Heart left ventricle (tissue), 16 donors: ENCODE results near the gene INSL4. TPM values are rescaled to one million over a fixed set of nuclear protein-coding genes. Genes with fewer than 3 reads are reported as not detected.

Experiments
- ATAC-seq, 4 donors: fragments of 200-7000 bp; cut with Tn5 transposase; one replicate each; pipeline ENCODE4 v1.9.1; 2020 to 2022; ENCODE audit warnings: moderate library complexity in 4 of 4, mild to moderate bottlenecking in 3 of 4, moderate number of reproducible peaks in 1 of 4
- DNase-seq, 5 donors: peaks; one replicate each; pipeline ENCODE4 v3.0.0-alpha.2; 2020
- H3K27ac ChIP-seq, 12 donors: fragments of 200-600 bp; sonication (generic) in 4 of 12; one replicate each; pipeline versions ENCODE4 v1.5.0 to v1.8.0; 2016 to 2022; ENCODE audit warnings: mild to moderate bottlenecking in 2 of 12
- H3K27me3 ChIP-seq, 9 donors: fragments of 200-600 bp; sonication (generic) in 2 of 9; one replicate each; pipeline versions ENCODE4 v1.5.1 to v1.8.0; 2016 to 2022; ENCODE audit warnings: mild to moderate bottlenecking in 3 of 9
- H3K36me3 ChIP-seq, 9 donors: fragments of 200-600 bp; sonication (generic) in 2 of 9; one replicate each; pipeline versions ENCODE4 v1.5.0 to v1.8.0; 2018 to 2022; ENCODE audit warnings: mild to moderate bottlenecking in 2 of 9
- H3K4me1 ChIP-seq, 12 donors: fragments of 200-600 bp; sonication (generic) in 4 of 12; one replicate each; pipeline versions ENCODE4 v1.5.0 to v1.8.0; 2016 to 2022; ENCODE audit warnings: mild to moderate bottlenecking in 3 of 12
- H3K4me3 ChIP-seq, 12 donors: fragments of 200-600 bp; sonication (generic) in 4 of 12; one replicate each; pipeline versions ENCODE4 v1.5.0 to v1.8.0; 2017 to 2022; ENCODE audit warnings: mild to moderate bottlenecking in 9 of 12, moderate library complexity in 4 of 12
- H3K9me3 ChIP-seq, 12 donors: fragments of 200-600 bp; sonication (generic) in 4 of 12; one replicate each; pipeline versions ENCODE4 v1.5.0 to v1.8.0; 2016 to 2022; ENCODE audit warnings: mild to moderate bottlenecking in 1 of 12
- POLR2A ChIP-seq, 2 donors: fragments of 450-650 bp; IDR thresholded peaks; one replicate each; pipeline ENCODE4 v1.6.1; 2017; ENCODE audit warnings: antibody characterized with exemption in 2 of 2, mild to moderate bottlenecking in 2 of 2, moderate library complexity in 2 of 2
- WGBS, 4 donors: extraction: QIAGEN DNeasy Blood & Tissue Kit in 2 of 4; methylation state at CpG; one replicate each; pipeline versions ENCODE4 v1.1.5 to v1.1.7; 2013 to 2018; 5-methylcytosine and 5-hydroxymethylcytosine counted together
- intact Hi-C, 10 donors: fragments of 100-400 bp; cut with DNase I; formaldehyde crosslinking; loops; one replicate each; pipeline versions ENCODE4 v1.11.1 to v1.14.2; 2022
- polyA plus RNA-seq, 2 donors: library from polyadenylated mRNA; stranded (reverse); fragments of 200-250 nt; gene quantifications; one replicate each; pipeline ENCODE4 v1.2.3, GENCODE V29; 2013
- total RNA-seq, 9 donors: library from RNA; depleted of rRNA in 2 of 9; stranded (reverse); fragments of >200 nt in 2 of 9; fragmentation: NEBNext Ultra II Directional in 3 of 9; extraction: Animal tissue kit (Norgen Biotek cat#: 25700) in 3 of 9; gene quantifications; one replicate each; pipeline versions ENCODE4 v1.1.0 to v1.2.4, GENCODE V29; 2016 to 2023
- TF ChIP-seq, protein P1 (sequence below), 12 donors: fragments of 200-600 bp; sonication (generic) in 4 of 12; IDR thresholded peaks; one replicate each; pipeline versions ENCODE4 v1.5.0 to v1.8.0; 2018 to 2022; ENCODE audit warnings: antibody characterized with exemption in 12 of 12, mild to moderate bottlenecking in 5 of 12
- donor health status: ischemic (EF 13 %, LVEDD 7.1; RV severe dilation, severe dysfunction).
- donor health status: healthy with polysubstance abuse.
- donor health status: DM: no; HTN: yes; CAD: no.
- donor health status: DM: no; HTN: no; CAD: no.
- donor health status: ischemic (EF 25% LVEDD 6.9; RV normal size, moderate dysfunction).
- donor health status: ischemic (EF 25% LVEDD 5.7; RV mildly dilated, moderate dysfunction).
- donor health status: healthy.
- donor health status: DM: yes; HTN: yes; CAD: no.
- donor health status: ischemic (EF 35%, LVEDD 5.7; RV mildly dilated, moderate dysfunction).
- donor health status: nonischemic (EF 11% LVEDD 7.7; RV severe dilation, severe dysfunction).
- donor health status: DM: yes; HTN: yes; CAD: no.
- donor health status: PGD.
- donor health status: ischemic (EF 29% LVEDD 5.4; RV normal size, mild dysfunction).
- donor health status: nonischemic (EF 23%, LVEDD 6.1; RV moderate dilation, normal function).

The INSL4 gene
- total and polyA plus RNA-seq, 11 donors: not detected

DNA sequence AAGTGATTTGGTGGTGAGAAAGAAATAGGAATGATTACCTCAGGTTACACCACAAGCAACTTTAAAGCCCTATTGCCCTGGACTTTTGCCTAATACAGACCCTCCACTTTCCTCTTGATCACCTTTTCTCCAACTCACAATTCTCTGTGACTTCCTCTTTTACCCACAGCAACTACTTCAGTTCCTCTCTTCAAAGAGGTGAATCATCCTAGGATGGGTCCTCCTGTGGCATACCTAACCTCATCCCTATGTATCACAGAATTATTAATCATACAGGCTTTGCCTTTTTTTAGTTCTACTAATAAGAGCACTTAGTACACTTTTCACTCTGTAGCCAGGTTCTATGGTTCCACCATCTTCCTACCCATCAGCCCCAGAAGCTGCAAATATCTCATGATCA, 26.1 kb upstream of the INSL4 start:
- DNase-seq: no peak
- TF ChIP-seq, protein P1, sequence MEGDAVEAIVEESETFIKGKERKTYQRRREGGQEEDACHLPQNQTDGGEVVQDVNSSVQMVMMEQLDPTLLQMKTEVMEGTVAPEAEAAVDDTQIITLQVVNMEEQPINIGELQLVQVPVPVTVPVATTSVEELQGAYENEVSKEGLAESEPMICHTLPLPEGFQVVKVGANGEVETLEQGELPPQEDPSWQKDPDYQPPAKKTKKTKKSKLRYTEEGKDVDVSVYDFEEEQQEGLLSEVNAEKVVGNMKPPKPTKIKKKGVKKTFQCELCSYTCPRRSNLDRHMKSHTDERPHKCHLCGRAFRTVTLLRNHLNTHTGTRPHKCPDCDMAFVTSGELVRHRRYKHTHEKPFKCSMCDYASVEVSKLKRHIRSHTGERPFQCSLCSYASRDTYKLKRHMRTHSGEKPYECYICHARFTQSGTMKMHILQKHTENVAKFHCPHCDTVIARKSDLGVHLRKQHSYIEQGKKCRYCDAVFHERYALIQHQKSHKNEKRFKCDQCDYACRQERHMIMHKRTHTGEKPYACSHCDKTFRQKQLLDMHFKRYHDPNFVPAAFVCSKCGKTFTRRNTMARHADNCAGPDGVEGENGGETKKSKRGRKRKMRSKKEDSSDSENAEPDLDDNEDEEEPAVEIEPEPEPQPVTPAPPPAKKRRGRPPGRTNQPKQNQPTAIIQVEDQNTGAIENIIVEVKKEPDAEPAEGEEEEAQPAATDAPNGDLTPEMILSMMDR (IDR thresholded peaks at IDR 0.05): no peak
- no peak for TF ChIP-seq POLR2A (IDR thresholded peaks at IDR 0.05)
- no peaks in the 10 kb centered on the region for H3K4me1 ChIP-seq
- peaks cover 0 to 16% (median 0%) of the 10 kb centered on the region in 9 donors for H3K27me3 ChIP-seq
- H3K9me3 ChIP-seq: peaks cover 0 to 3% (median 0%) of the 10 kb centered on the region in 12 donors
- H3K36me3 ChIP-seq: no peaks in the 10 kb centered on the region
- intact Hi-C loops: no loop called here
- no peak for ATAC-seq
- H3K4me3 ChIP-seq: no peak overlapping the region
- H3K27ac ChIP-seq: no peak overlapping the region

DNA sequence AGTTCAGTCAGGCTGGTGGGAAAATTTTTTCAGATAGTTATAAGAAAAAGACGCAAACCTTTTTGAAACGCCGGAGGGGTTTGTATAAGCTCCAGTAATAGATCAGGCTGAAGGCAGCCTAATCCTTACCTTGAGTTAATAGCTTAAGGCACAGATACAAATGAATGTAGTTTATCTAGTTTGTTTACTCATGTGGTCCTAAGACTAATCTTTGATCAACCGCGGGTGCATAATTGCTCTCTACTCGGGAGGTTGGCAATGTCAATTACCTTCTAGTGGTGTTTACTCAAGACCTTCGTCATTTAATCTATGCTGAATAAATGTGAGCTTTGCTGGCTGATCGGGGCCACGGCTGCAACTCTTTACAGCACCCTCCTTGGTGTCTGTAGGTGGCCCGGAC, 665 bp upstream of the INSL4 start:
- WGBS, 4 donors: 87 to 90% (median 88%) methylated on average over 10 of the region's 10 CpGs
- H3K27me3 ChIP-seq: peaks cover 0 to 6% (median 0%) of the 10 kb centered on the region in 9 donors

DNA sequence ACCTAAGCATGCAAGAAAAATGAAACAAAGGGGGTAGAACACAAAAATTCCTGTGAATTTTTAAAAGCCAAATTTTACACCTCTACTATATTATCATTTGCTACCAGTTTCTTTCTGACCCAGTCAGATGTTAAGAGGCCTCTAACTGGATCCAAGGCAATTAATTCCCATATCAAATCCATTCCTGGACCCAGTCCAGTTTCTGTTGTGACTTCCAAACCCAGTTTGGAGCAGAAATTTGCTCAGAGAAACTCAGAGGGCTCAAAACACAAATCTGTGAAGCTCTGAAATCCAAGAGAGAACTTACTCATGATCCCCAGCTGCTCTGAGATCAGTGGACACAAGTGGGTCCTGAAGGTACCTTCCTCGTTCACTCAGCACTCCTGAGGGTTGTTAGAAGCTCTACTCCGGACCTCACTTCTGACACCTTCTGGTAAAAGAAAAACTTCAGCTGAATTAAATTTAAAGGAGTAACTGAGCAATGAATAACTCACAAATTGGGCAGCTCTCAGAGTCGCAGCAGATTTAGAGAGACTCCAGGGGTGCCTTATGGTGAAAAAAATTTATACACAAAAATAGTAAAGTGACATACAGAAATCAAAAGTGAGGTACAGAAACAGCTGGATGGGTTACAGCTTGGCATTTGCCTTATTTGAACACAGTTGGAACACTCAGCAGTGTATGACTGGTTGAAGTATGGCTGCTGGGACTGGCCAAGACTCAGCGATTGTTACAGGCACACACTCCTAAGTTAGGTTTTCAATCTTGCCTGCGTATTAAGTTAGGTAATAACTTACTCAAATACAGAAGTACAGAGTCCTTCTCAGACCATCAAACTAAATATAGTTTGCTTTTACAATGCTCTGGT, 32.4 kb downstream of the INSL4 start:
- intact Hi-C loops: no loop called here
- DNase-seq: no peak
- H3K9me3 ChIP-seq: peaks cover 0 to 7% (median 0%) of the 10 kb centered on the region in 12 donors
- 46 to 56% (median 53%) methylated on average over 5 of the region's 5 CpGs for WGBS, 4 donors
- TF ChIP-seq, protein P1 (IDR thresholded peaks at IDR 0.05): peak in 1 of 12 donors; percentile 14
- TF ChIP-seq POLR2A (IDR thresholded peaks at IDR 0.05): no peak
- no peak for ATAC-seq
- H3K36me3 ChIP-seq: no peaks in the 10 kb centered on the region
- no peak overlapping the region for H3K27ac ChIP-seq
- H3K4me3 ChIP-seq: no peak overlapping the region
- H3K27me3 ChIP-seq: no peaks in the 10 kb centered on the region
- H3K4me1 ChIP-seq: no peaks in the 10 kb centered on the region

More for the DNA sequence above, 665 bp upstream of the INSL4 start:
- DNase-seq (no peak), ATAC-seq (no peak)
- H3K9me3 ChIP-seq: peaks cover 0 to 9% (median 0%) of the 10 kb centered on the region in 12 donors
- intact Hi-C loops: no loop called here
- H3K4me1 ChIP-seq: no peaks in the 10 kb centered on the region
- H3K36me3 ChIP-seq: no peaks in the 10 kb centered on the region
- no peak for TF ChIP-seq POLR2A (IDR thresholded peaks at IDR 0.05)
- no peak overlapping the region for H3K4me3 ChIP-seq
- H3K27ac ChIP-seq: no peak overlapping the region

DNA sequence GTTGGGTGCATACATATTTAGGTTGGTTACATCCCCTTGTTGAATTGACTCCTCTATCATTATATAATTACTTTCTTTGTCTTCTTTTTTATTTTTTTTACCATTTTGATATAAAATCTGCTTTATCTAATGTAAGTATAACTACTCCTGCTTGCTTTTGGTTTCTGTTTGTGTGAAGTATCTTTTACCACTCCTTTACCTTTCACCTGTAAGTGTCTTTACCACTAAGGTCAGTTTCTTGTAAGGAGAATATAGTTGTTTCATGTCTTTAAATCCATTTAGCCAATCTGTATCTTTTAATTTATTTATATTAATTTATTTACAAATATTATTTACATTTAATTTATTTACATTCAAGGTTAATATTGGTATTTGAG, 33.0 kb downstream of the INSL4 start:
- TF ChIP-seq, protein P1 (IDR thresholded peaks at IDR 0.05): no peak
- TF ChIP-seq POLR2A (IDR thresholded peaks at IDR 0.05): no peak
- no peaks in the 10 kb centered on the region for H3K4me1 ChIP-seq
- H3K27ac ChIP-seq: no peak overlapping the region
- peaks cover 0 to 6% (median 0%) of the 10 kb centered on the region in 12 donors for H3K9me3 ChIP-seq
- ATAC-seq: no peak
- no peak for DNase-seq
- H3K27me3 ChIP-seq: no peaks in the 10 kb centered on the region
- intact Hi-C loops: no loop called here
- no peak overlapping the region for H3K4me3 ChIP-seq
- no peaks in the 10 kb centered on the region for H3K36me3 ChIP-seq
